ENCODE data around the gene FOSL2.

DNA sequence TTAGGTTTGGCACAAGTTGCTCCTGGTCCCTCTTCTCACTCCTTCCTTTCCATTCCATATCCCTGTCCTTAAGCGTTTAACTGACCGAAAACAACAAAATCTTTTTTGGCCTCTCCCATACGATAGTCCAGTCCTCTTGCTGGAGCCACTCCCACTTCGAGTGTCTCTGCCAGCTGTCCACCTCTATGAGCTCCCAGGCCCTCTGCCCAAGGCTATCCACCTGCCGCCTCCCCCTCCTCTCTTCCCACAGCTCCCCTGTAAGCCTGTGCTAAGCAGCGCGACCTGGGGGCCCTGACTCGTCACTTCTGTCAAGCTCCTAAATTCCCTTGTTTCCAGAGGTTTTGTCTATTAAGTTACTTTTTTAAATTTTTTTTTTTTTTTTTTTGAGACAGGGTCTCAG is 47.0 kb upstream of the FOSL2 start:
- no peak for TF ChIP-seq CTCF (IDR thresholded peaks at IDR 0.05)
- TF ChIP-seq EZH2 (IDR thresholded peaks at IDR 0.05; ENCODE audit: borderline replicate concordance, insufficient read depth, low read depth, low read length, poor library complexity, severe bottlenecking), result no peak
